RCC 7860 (cell line): ENCODE results near the gene CAMK2N2.

Source experiments
- DNase-seq: peaks from one replicate; pipeline ENCODE4 v3.0.0-alpha.2; 2015; ENCODE audit warnings: low spot score
- FAIRE-seq: peaks from 2 replicates; lab custom pipeline; 2012; peaks lifted over from hg19 to GRCh38; lab: Jason Lieb, UNC

The CAMK2N2 gene

DNA sequence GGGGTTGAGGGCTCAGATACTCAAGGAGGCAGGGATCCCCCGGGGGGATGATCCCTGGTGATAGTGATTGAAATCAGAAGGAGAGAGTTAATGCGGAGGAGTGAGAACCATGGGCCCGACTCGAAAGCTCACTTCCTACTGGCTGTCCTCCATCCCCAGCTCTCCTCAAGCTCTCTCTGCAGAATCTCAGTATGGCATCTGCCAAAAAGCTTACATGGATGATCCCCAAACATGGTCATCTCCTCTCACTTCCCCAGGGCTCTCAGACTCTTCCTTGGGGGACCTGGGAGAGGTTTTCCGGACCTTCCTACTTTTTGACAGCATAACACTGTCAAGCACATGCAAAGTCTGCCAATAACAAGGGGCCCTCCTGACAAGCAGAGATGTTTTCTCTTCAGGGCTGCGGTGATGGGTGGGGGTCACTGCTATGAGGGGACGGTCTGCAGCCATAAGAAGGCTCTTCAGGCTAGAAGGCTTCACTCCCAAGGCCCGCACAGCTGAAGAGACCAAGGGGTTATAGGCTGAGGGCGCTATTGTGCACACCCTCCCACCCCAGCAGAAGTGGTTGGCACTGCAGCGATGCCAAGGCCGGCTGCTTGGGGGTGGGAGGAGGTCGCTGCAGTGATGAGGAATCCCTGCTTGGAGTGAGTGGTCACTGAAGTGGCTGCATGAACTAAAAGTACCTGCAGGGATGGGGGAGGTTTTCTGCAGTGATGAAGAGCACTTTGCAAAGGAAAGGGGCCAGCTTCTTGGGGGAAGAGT, 32.8 kb downstream of the CAMK2N2 start:
- FAIRE-seq (no peak), DNase-seq (no peak)

DNA sequence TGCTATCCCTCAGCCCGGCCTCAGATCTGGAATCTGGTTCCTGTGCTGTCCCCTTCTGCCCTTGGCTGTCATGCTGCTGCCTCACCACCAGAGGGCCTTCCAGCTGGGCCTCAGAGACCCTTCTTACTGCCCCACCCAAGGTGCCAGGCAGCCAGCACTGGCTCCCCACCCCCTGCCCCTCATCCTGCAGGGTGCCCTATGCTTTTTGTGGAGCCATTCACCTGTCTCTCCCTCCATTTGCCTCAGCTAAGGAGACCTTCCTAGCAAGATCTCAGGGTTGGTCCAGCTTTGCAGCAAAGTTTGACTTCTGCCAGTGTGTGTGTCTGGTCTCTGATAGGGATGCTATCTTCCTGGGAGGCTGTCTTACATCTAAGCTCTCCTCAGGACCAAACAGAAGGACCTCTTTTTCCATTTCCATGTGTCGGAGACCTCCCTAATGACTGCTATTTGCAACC, 33.8 kb downstream of the CAMK2N2 start:
- DNase-seq, result peak; percentile 13
- FAIRE-seq, result no peak

GRCh38 chr3:184223946-184224345, 37.4 kb downstream of the CAMK2N2 start:
- no peak for DNase-seq
- FAIRE-seq, result no peak

GRCh38 chr3:184222521-184222920, 38.8 kb downstream of the CAMK2N2 start:
- DNase-seq (no peak), FAIRE-seq (no peak)

DNA sequence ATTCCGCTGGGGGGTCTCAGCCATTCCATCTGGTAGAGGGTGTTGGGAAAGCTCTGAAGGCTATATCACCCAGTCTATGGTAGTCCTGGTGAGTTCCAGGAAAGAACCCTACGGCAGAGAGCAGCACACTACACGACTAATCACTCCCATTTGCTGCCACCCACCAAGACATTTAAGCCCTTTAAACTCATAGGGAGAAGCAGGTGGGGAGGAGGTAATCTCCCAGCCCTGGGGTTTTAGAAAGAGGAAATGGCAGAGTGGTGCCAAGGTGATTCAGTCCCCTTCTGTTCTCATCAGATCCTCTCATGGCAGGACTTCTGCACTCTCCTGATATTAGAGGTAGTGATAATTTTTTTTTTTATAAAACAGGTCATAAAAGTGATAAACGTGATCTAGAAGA, 42.5 kb downstream of the CAMK2N2 start:
- FAIRE-seq, result no peak
- no peak for DNase-seq

GRCh38 chr3:184211718-184212117, 49.6 kb downstream of the CAMK2N2 start:
- DNase-seq (no peak), FAIRE-seq (no peak)

GRCh38 chr3:184211297-184211696, 50.1 kb downstream of the CAMK2N2 start:
- DNase-seq (no peak), FAIRE-seq (no peak)
